ENCODE measurements around the gene ARHGEF18. TPM values are rescaled to one million over a fixed set of nuclear protein-coding genes. Genes with fewer than 3 reads are reported as not detected.
"Not testable (repeated sequence)": the region's sequence is repeated elsewhere in the genome, so short reads cannot be mapped to it uniquely, and the experiment has no call there.

ARHGEF18 gene
- total RNA-seq, 4 donors from 2014 or later = 24.2 to 43.5 (median 31.2) TPM

- no peaks in the 10 kb centered on the region for H3K27me3 ChIP-seq
- TF ChIP-seq CTCF (IDR thresholded peaks at IDR 0.05) = no peak
- TF ChIP-seq POLR2AphosphoS5 (IDR thresholded peaks at IDR 0.05) = no peak
- TF ChIP-seq EP300 (IDR thresholded peaks at IDR 0.05) = no peak
- no peak for TF ChIP-seq POLR2A (IDR thresholded peaks at IDR 0.05)
Observed at GRCh38 chr19:7358102-7358597, 9.4 kb downstream of the ARHGEF18 start.

GRCh38 chr19:7360393-7360984 is 11.8 kb downstream of the ARHGEF18 start:
- H3K4me1 ChIP-seq = no peaks in the 10 kb centered on the region
- H3K36me3 ChIP-seq = no peaks in the 10 kb centered on the region
- TF ChIP-seq EP300 (IDR thresholded peaks at IDR 0.05) (no peak), CTCF (IDR thresholded peaks at IDR 0.05) (no peak), POLR2A (IDR thresholded peaks at IDR 0.05) (no peak), POLR2AphosphoS5 (IDR thresholded peaks at IDR 0.05) (no peak)
- 80% methylated on average over 8 of the region's 8 CpGs for WGBS
- H3K4me3 ChIP-seq = no peak overlapping the region
- H3K27ac ChIP-seq = no peak overlapping the region
- H3K27me3 ChIP-seq = no peaks in the 10 kb centered on the region
- no peaks in the 10 kb centered on the region for H3K9me3 ChIP-seq
- no peak for DNase-seq (ENCODE audit: low spot score in 2 of 2)

More at GRCh38 chr19:7358102-7358597, 9.4 kb downstream of the ARHGEF18 start:
- no peak for DNase-seq (ENCODE audit: low spot score in 2 of 2)
- Histone ChIP-seq H3K36me3 (no peaks in the 10 kb centered on the region), H3K9me3 (no peaks in the 10 kb centered on the region), H3K4me1 (no peaks in the 10 kb centered on the region), H3K27ac (no peak overlapping the region), H3K4me3 (no peak overlapping the region)

GRCh38 chr19:7363225-7363624 is 14.5 kb downstream of the ARHGEF18 start:
- Histone ChIP-seq H3K4me1 (no peaks in the 10 kb centered on the region), H3K36me3 (no peaks in the 10 kb centered on the region), H3K27me3 (no peaks in the 10 kb centered on the region), H3K4me3 (no peak overlapping the region), H3K9me3 (no peaks in the 10 kb centered on the region), H3K27ac (no peak overlapping the region)
- no peak for TF ChIP-seq CTCF (IDR thresholded peaks at IDR 0.05)
- no peak for TF ChIP-seq POLR2AphosphoS5 (IDR thresholded peaks at IDR 0.05)
- 81% methylated on average over 2 of the region's 2 CpGs for WGBS
- DNase-seq (ENCODE audit: low spot score in 2 of 2) = no peak

- Histone ChIP-seq H3K4me1 (no peaks in the 10 kb centered on the region), H3K36me3 (no peaks in the 10 kb centered on the region), H3K9me3 (no peaks in the 10 kb centered on the region), H3K4me3 (no peak overlapping the region), H3K27ac (no peak overlapping the region), H3K27me3 (no peaks in the 10 kb centered on the region)
- WGBS = 86% methylated on average over 10 of the region's 10 CpGs
- TF ChIP-seq POLR2A (IDR thresholded peaks at IDR 0.05) (no peak), EP300 (IDR thresholded peaks at IDR 0.05) (no peak), POLR2AphosphoS5 (IDR thresholded peaks at IDR 0.05) (no peak), CTCF (IDR thresholded peaks at IDR 0.05) (no peak)
- no peak for DNase-seq (ENCODE audit: low spot score in 2 of 2)
Observed at GRCh38 chr19:7366701-7367420, 18.1 kb downstream of the ARHGEF18 start.

- Histone ChIP-seq H3K27ac (peak overlapping the region; percentile 22), H3K4me1 (no peaks in the 10 kb centered on the region), H3K9me3 (no peaks in the 10 kb centered on the region), H3K4me3 (no peak overlapping the region), H3K27me3 (no peaks in the 10 kb centered on the region), H3K36me3 (no peaks in the 10 kb centered on the region)
- 59% methylated on average over 4 of the region's 4 CpGs for WGBS
- TF ChIP-seq POLR2A (IDR thresholded peaks at IDR 0.05) (no peak), CTCF (IDR thresholded peaks at IDR 0.05) (no peak), POLR2AphosphoS5 (IDR thresholded peaks at IDR 0.05) (no peak), EP300 (IDR thresholded peaks at IDR 0.05) (peak; percentile 31)
- no peak for DNase-seq (ENCODE audit: low spot score in 2 of 2)
Observed at GRCh38 chr19:7368456-7368855, 19.7 kb downstream of the ARHGEF18 start.

- H3K27ac ChIP-seq = peak overlapping the region; percentile 22
- DNase-seq (ENCODE audit: low spot score in 2 of 2); H3K36me3 ChIP-seq; H3K27me3 ChIP-seq; H3K9me3 ChIP-seq; H3K4me3 ChIP-seq; H3K4me1 ChIP-seq: not testable (repeated sequence)
- 70% methylated on average over 13 of the region's 13 CpGs for WGBS
Observed at GRCh38 chr19:7368866-7369265, 20.1 kb downstream of the ARHGEF18 start.
